Ovary (tissue), 9 donors: ENCODE measurements around the gene OR2V1. TPM values are rescaled to one million over a fixed set of nuclear protein-coding genes. Genes with fewer than 3 reads are reported as not detected.
"Not testable (repeated sequence)": the region's sequence is repeated elsewhere in the genome, so short reads cannot be mapped to it uniquely, and the experiment has no call there.

Source experiments
- DNase-seq, 5 donors: peaks; one replicate each; pipeline ENCODE4 v3.0.0-alpha.2; 2019 to 2020
- H3K27ac ChIP-seq, 2 donors: fragments of 200-600 bp; one replicate each; pipeline versions ENCODE4 v1.5.1 to v1.8.0; 2019 to 2022
- H3K27me3 ChIP-seq: fragments of 200-600 bp; one replicate; pipeline ENCODE4 v1.8.0; 2022
- H3K36me3 ChIP-seq: fragments of 200-600 bp; sonication (generic); one replicate; pipeline ENCODE4 v1.5.1; 2019
- H3K4me1 ChIP-seq: one replicate; pipeline ENCODE4 v1.8.1; 2013; ENCODE audit warnings: mild to moderate bottlenecking, moderate library complexity; ENCODE audit not compliant: insufficient read depth
- H3K4me3 ChIP-seq: fragments of 200-600 bp; sonication (generic); one replicate; pipeline ENCODE4 v1.5.1; 2017
- H3K9me3 ChIP-seq, 2 donors: fragments of 200-600 bp in 1 of 2; sonication (generic) in 1 of 2; one replicate each; pipeline versions ENCODE4 v1.5.1 to v1.8.1; 2013 to 2019; ENCODE audit warnings: mild to moderate bottlenecking in 1 of 2, moderate library complexity in 1 of 2
- EP300 ChIP-seq: sonication (generic); formaldehyde crosslinking; IDR thresholded peaks from one replicate; pipeline ENCODE4 v1.6.1; 2017; ENCODE audit warnings: antibody characterized with exemption
- POLR2A ChIP-seq: fragments of 450-650 bp; IDR thresholded peaks from one replicate; pipeline ENCODE4 v1.6.1; 2017; ENCODE audit warnings: antibody characterized with exemption, mild to moderate bottlenecking, moderate library complexity
- WGBS, 3 donors: extraction: QIAGEN DNeasy Blood & Tissue Kit in 1 of 3; methylation state at CpG; one replicate each; pipeline versions ENCODE4 v1.1.5 to v1.1.7; 2013 to 2017; 5-methylcytosine and 5-hydroxymethylcytosine counted together
- intact Hi-C, 4 donors: fragments of 100-400 bp; cut with DNase I; formaldehyde crosslinking; loops; one replicate each; pipeline versions ENCODE4 v1.11.0 to v1.15.1; 2022 to 2023
- polyA plus RNA-seq, 2 donors: library from polyadenylated mRNA; stranded (reverse); fragments of 200-250 nt in 1 of 2; fragments of 350-450 nt in 1 of 2; fragmentation: Illumina TruSeq in 1 of 2; extraction: RNeasy Lipid Tissue Mini Kit (QIAGEN cat#74804) in 1 of 2; gene quantifications; one replicate each; pipeline ENCODE4 v1.2.3, GENCODE V29; 2013 to 2014
- total RNA-seq, 7 donors: library from RNA; depleted of rRNA in 2 of 7; stranded (reverse); fragments of >200 nt in 2 of 7; fragmentation: NEBNext Ultra II Directional in 3 of 7; extraction: Animal tissue kit (Norgen Biotek cat#: 25700) in 3 of 7; gene quantifications; one replicate each; pipeline versions ENCODE4 v1.1.0 to v1.2.4, GENCODE V29; 2016 to 2023
- TF ChIP-seq, protein P1 (sequence below), 3 donors: fragments of 450-650 bp in 2 of 3; fragments of 200-600 bp in 1 of 3; IDR thresholded peaks; one replicate each; pipeline versions ENCODE4 v1.5.1 to v1.8.0; 2016 to 2022; ENCODE audit warnings: antibody characterized with exemption in 3 of 3, mild to moderate bottlenecking in 1 of 3
- donor health status: DM: no; HTN: no; CAD: no; lungs with moderate emphysema.
- donor health status: DM: no; HTN: no; CAD: no.
- donor health status: Bipolar disorder and iron deficiency.
- donor health status: DM: yes; HTN: yes; CAD: no.
- donor health status: DM: no; HTN: no; CAD: no.
- donor health status: DM: yes; HTN: yes; CAD: no.

Gene OR2V1
- total and polyA plus RNA-seq, 9 donors: not detected

GRCh38 chr5:181131514-181131913, 545 bp upstream of the OR2V1 start:
- Histone ChIP-seq H3K9me3 (no peaks in the 10 kb centered on the region), H3K27ac (no peak overlapping the region), H3K36me3 (no peaks in the 10 kb centered on the region), H3K4me1 (no peaks in the 10 kb centered on the region), H3K27me3 (no peaks in the 10 kb centered on the region), H3K4me3 (no peak overlapping the region)
- no peak for DNase-seq
- WGBS, 3 donors: 80 to 87% (median 82%) methylated on average over 11 of the region's 11 CpGs
- TF ChIP-seq, protein P1, sequence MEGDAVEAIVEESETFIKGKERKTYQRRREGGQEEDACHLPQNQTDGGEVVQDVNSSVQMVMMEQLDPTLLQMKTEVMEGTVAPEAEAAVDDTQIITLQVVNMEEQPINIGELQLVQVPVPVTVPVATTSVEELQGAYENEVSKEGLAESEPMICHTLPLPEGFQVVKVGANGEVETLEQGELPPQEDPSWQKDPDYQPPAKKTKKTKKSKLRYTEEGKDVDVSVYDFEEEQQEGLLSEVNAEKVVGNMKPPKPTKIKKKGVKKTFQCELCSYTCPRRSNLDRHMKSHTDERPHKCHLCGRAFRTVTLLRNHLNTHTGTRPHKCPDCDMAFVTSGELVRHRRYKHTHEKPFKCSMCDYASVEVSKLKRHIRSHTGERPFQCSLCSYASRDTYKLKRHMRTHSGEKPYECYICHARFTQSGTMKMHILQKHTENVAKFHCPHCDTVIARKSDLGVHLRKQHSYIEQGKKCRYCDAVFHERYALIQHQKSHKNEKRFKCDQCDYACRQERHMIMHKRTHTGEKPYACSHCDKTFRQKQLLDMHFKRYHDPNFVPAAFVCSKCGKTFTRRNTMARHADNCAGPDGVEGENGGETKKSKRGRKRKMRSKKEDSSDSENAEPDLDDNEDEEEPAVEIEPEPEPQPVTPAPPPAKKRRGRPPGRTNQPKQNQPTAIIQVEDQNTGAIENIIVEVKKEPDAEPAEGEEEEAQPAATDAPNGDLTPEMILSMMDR (IDR thresholded peaks at IDR 0.05): no peak
- intact Hi-C loops: no loop called here

DNA sequence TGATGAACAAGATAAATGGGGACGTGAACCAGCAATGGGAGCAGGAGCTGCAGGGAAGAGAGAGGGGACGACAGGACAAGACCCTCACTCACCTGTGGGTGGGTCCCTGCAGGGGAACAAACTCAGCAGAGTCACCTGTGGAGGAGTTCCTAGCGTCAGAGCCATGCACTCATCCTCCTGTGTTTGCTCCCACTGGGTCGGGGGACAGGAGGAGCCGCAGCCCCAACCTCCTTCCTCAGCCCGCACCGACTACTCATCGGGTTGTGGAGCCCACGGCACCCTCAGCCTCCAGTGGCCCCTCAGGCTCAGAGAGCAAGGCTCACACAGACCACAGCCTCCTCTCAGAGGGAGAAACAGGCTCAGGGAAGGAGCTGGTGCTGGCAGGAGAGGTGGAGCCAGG, 888 bp downstream of the OR2V1 start:
- H3K27me3 ChIP-seq, H3K27ac ChIP-seq, DNase-seq, H3K9me3 ChIP-seq, H3K4me1 ChIP-seq, H3K36me3 ChIP-seq, H3K4me3 ChIP-seq, intact Hi-C loops: not testable (repeated sequence)
- WGBS, 3 donors: 60 to 67% (median 62%) methylated on average over 9 of the region's 9 CpGs

DNA sequence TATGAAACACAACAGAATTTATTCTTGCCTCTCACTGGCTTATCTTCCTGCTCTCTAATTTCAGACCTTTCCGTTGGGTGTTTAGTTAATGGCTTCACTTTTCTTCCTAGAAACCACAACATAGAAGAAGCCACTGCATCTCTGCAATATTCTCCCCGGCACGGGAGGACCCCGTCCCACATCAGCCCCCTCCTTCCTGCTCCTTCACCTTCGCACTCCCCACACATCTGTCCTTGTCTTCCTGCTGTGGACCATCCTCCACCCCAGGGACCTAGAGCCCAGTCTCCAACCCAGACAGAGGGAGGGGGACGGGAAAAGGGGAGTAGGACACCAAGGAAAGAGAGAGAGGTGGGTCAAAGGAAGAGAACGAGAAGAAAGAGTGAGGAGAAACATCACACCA, 1.4 kb downstream of the OR2V1 start:
- H3K4me1 ChIP-seq: no peaks in the 10 kb centered on the region
- H3K36me3 ChIP-seq: no peaks in the 10 kb centered on the region
- WGBS, 3 donors: 23 to 45% (median 24%) methylated on average over 7 of the region's 7 CpGs
- H3K9me3 ChIP-seq: no peaks in the 10 kb centered on the region
- intact Hi-C loops: no loop called here
- no peaks in the 10 kb centered on the region for H3K27me3 ChIP-seq
- H3K27ac ChIP-seq: no peak overlapping the region
- no peak overlapping the region for H3K4me3 ChIP-seq
- no peak for DNase-seq
- TF ChIP-seq EP300 (no peak), POLR2A (no peak)
- TF ChIP-seq, protein P1 (IDR thresholded peaks at IDR 0.05): no peak

- Histone ChIP-seq H3K4me1 (no peaks in the 10 kb centered on the region), H3K9me3 (no peaks in the 10 kb centered on the region), H3K36me3 (no peaks in the 10 kb centered on the region), H3K27me3 (no peaks in the 10 kb centered on the region), H3K4me3 (no peak overlapping the region), H3K27ac (no peak overlapping the region)
- 53 to 59% (median 56%) methylated on average over 15 of the region's 15 CpGs for WGBS, 3 donors
- TF ChIP-seq, protein P1 (IDR thresholded peaks at IDR 0.05): no peak
- no peak for TF ChIP-seq POLR2A
- TF ChIP-seq EP300: no peak
- DNase-seq: no peak
- intact Hi-C loops: no loop called here
Observed at GRCh38 chr5:181127907-181128626, 2.9 kb downstream of the OR2V1 start.

DNA sequence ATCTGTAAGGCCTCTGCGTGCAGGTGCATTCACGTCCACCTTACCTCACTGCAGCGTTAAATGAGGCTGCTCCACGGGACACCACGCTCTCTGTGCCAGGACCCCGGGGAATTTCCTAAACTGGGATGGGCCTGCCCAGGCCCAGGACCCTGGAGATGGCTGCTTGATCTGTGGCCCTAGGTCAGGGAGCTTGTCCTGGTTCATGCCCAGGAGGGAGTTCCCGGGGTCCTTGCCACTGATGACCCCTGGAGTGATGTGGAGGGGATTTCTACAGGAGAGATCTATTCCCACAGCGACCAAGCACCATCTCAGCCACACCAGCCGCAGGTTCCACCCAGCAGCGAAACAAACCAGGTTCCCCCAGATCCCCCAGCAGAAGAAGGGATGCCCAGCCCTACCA, 3.5 kb downstream of the OR2V1 start:
- no peak overlapping the region for H3K27ac ChIP-seq
- no peak for DNase-seq
- 83 to 89% (median 85%) methylated on average over 10 of the region's 10 CpGs for WGBS, 3 donors
- H3K4me1 ChIP-seq: no peaks in the 10 kb centered on the region
- no peaks in the 10 kb centered on the region for H3K27me3 ChIP-seq
- TF ChIP-seq POLR2A: no peak
- TF ChIP-seq EP300: no peak
- TF ChIP-seq, protein P1 (IDR thresholded peaks at IDR 0.05): no peak
- intact Hi-C loops: no loop called here
- no peak overlapping the region for H3K4me3 ChIP-seq
- no peaks in the 10 kb centered on the region for H3K9me3 ChIP-seq
- no peaks in the 10 kb centered on the region for H3K36me3 ChIP-seq
